ENCODE results near the gene CIAO2A. TPM values are rescaled to one million over a fixed set of nuclear protein-coding genes. Genes with fewer than 3 reads are reported as not detected.

The CIAO2A gene
- total and polyA plus RNA-seq, 12 donors: 36.4 to 118 (median 58.9) TPM

- ATAC-seq (no peak), DNase-seq (no peak)
- Histone ChIP-seq H3K36me3 (peaks cover 0 to 1% (median 0%) of the 10 kb centered on the region in 9 donors), H3K27me3 (no peaks in the 10 kb centered on the region), H3K9me3 (no peaks in the 10 kb centered on the region), H3K4me3 (no peak overlapping the region), H3K27ac (peak overlapping the region in 2 of 10 donors; percentile 28 to 43), H3K4me1 (peaks cover 0 to 98% (median 65%) of the 10 kb centered on the region in 9 donors)
- 92 to 96% methylated on average over 1 of the region's 1 CpG for WGBS, 2 donors
- intact Hi-C loops (cut with DNase I): loop anchor here in 1 of 10 donors (5.0 kb wide), 1 partner anchor 45 kb away; the partner anchor contains the start of gene SNX22
- no peak for TF ChIP-seq CTCF (IDR thresholded peaks at IDR 0.05)
Measured at GRCh38 chr15:64107337-64107736, 13.7 kb upstream of the CIAO2A start.

- no peak for DNase-seq
- peaks cover 0 to 96% (median 52%) of the 10 kb centered on the region in 9 donors for H3K4me1 ChIP-seq
- peak; percentile 31 to 87 (median 66) for ATAC-seq
- 61 to 71% methylated on average over 9 of the region's 9 CpGs for WGBS, 2 donors
- no peak for TF ChIP-seq CTCF (IDR thresholded peaks at IDR 0.05)
- no peaks in the 10 kb centered on the region for H3K36me3 ChIP-seq
- H3K27ac ChIP-seq: peak overlapping the region in 9 of 10 donors; percentile 25 to 82 (median 48)
- H3K9me3 ChIP-seq: no peaks in the 10 kb centered on the region
- H3K27me3 ChIP-seq: no peaks in the 10 kb centered on the region
- H3K4me3 ChIP-seq: no peak overlapping the region
- intact Hi-C loops (cut with DNase I): loop anchor here in 1 of 10 donors (5.0 kb wide), 1 partner anchor 47 kb away; the partner anchor contains the start of gene SNX22
Measured at GRCh38 chr15:64105113-64105704, 11.6 kb upstream of the CIAO2A start.

GRCh38 chr15:64102497-64102896 lies 8.9 kb upstream of the CIAO2A start:
- ATAC-seq (no peak), DNase-seq (no peak)
- intact Hi-C loops (cut with DNase I): no loop called here
- no peaks in the 10 kb centered on the region for H3K9me3 ChIP-seq
- no peak overlapping the region for H3K27ac ChIP-seq
- WGBS, 2 donors: 93 to 95% methylated on average over 2 of the region's 2 CpGs
- peaks cover 0 to 97% (median 63%) of the 10 kb centered on the region in 9 donors for H3K4me1 ChIP-seq
- H3K36me3 ChIP-seq: no peaks in the 10 kb centered on the region
- H3K4me3 ChIP-seq: no peak overlapping the region
- H3K27me3 ChIP-seq: no peaks in the 10 kb centered on the region
- no peak for TF ChIP-seq CTCF (IDR thresholded peaks at IDR 0.05)

GRCh38 chr15:64100958-64101357 lies 7.3 kb upstream of the CIAO2A start:
- no peak overlapping the region for H3K4me3 ChIP-seq
- peaks cover 0 to 93% (median 58%) of the 10 kb centered on the region in 9 donors for H3K4me1 ChIP-seq
- 85 to 90% methylated on average over 2 of the region's 2 CpGs for WGBS, 2 donors
- peak overlapping the region in 1 of 10 donors; percentile 67 for H3K27ac ChIP-seq
- no peaks in the 10 kb centered on the region for H3K27me3 ChIP-seq
- intact Hi-C loops (cut with DNase I): no loop called here
- DNase-seq: no peak
- H3K36me3 ChIP-seq: no peaks in the 10 kb centered on the region
- H3K9me3 ChIP-seq: no peaks in the 10 kb centered on the region
- TF ChIP-seq CTCF (IDR thresholded peaks at IDR 0.05): no peak
- no peak for ATAC-seq

All from heart right ventricle (tissue), 16 donors.